Forelimb muscle (tissue), 1 donor: ENCODE results near the gene KLHDC8A. TPM values are rescaled to one million over a fixed set of nuclear protein-coding genes. Genes with fewer than 3 reads are reported as not detected.
A peak's percentile ranks its signal among the peaks of the same experiment; 100 is the strongest.

Source experiments
- DNase-seq: peaks from one replicate; pipeline ENCODE4 v3.0.0-alpha.2; 2013; ENCODE audit warnings: low read depth
- polyA plus RNA-seq: library from polyadenylated mRNA; unstranded; fragments of 120-200 nt; gene quantifications from one replicate; pipeline ENCODE4 v1.2.1, GENCODE V29; 2013; ENCODE audit not compliant: insufficient read length

KLHDC8A gene
- polyA plus RNA-seq, 1 donor = 0.15 TPM

DNA sequence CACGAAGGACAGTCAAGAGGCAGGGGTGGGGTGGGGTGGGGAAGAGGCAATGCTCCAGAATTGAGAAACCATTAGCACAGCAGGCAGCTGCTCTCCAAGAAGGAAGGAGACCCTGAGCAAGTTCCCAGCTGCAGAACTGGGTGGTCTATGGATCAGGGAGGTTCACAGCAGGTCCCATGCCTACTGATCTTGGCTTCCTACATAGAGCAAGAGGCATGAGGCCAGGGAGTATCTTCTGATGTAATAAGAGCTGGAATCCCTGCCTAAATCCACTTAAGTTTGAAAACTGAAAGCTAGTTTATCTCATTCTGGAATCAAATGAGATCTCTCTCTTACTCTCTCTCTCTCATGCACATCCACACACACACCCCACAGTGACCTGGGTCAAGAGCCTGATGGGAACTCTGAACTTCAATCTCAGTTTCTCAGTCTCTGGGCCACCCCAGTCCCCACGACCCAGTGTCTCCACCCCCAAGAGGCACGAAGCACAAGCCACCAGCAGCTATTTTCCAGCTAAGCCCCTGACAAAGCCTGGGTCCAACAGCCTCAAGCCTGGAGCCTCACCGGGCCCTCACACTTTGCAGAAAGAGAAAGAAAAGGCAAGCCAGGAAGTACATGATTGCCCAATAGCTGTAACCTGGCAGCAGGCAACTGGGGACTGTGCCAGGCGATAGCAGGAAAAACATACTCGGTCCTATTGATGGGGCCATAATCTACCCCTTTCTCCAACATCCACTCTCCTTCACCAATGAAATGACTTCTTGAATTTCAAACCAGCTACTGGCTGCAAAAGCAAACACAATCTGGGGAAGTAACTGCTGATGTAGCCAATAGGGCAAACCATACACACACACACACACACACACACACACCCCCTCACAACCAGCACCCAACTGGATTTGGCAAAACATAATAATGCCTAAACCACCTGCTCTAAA lies 37.4 kb downstream of the KLHDC8A start:
- peak; percentile 13 for DNase-seq

DNA sequence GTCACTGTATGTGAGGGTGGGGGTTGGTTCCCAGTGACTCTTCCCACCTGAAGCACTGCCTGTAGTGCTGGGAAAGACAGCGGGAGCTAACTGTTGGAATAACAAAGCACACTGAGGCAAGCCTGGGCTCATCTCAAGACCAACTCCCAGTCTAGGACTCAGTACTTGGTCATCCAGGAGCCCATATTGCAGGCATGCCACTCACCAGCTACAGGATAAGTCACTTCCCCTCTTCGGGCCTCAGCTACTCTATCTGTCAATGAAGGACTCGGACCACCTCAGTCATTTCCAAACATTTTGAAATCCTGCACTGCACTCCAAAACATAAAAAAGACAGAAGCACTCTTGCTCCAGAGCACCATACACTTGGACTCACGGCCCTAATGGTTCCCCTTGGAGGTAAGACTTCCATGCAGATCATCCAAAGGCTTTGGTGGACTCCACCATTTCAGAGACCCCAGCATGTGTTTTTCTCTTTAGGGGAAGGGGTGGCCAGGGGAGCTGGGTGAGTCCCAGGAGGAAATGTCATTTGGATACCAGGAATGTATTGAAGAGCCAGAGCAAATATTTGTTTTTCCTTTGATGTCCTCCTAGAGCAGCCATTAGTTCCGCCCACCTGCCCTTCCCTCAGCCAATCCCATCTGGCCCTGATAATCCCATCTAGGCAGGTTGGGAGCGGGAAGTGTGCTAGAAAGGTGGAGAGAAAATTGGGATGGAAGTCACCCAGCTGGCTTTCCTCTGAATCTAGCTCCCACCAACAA lies 38.3 kb downstream of the KLHDC8A start:
- no peak for DNase-seq

DNA sequence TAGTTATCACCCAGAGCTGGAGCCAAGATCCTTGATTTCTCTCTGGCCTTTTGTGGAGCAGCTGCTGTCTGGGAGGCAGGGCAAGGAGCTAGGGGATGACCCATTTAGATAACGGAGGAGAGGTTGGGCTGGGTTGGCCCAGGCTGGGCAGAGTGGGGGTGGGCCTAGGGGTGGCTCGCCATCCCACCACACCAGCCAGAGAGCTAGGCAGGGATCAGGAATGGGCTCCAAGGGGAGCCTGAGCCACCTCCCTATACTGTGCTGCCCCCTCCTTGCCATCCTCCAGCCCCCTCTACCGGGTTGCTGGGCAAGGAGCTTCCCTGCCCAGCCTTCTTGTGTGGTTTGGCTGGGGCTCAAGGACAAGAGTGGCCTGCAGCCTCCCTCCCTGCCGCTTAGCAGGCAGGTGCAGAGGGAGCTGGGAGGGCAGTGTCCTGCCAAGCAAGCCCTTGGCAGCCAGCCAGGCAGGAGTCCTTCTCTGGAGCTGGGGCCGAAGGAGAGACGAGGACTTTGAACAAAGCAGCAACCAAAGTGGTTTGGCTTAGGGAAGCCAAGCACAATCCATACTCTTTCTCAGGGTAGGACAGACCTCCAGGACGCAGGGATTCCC lies 39.3 kb downstream of the KLHDC8A start:
- DNase-seq = no peak

DNA sequence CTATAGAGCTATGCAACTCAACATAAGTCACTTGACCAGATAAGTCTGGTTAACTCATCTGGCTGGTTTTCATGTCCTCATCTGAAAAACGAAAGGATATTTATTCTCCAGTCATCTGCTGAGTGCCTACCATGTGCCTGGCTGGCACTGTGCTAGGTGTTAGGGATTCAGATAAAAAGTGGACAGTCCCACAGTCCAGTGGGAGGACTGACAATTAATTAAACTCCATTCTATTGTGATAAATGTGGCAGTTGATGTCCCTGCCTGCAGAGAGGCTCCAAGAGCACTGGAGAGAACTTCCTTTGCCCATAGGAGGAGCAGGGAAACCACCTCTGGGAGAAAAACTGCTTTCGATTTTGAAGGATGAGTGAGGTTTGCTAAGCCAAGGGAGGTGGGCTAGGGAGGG lies 40.6 kb downstream of the KLHDC8A start:
- no peak for DNase-seq

DNA sequence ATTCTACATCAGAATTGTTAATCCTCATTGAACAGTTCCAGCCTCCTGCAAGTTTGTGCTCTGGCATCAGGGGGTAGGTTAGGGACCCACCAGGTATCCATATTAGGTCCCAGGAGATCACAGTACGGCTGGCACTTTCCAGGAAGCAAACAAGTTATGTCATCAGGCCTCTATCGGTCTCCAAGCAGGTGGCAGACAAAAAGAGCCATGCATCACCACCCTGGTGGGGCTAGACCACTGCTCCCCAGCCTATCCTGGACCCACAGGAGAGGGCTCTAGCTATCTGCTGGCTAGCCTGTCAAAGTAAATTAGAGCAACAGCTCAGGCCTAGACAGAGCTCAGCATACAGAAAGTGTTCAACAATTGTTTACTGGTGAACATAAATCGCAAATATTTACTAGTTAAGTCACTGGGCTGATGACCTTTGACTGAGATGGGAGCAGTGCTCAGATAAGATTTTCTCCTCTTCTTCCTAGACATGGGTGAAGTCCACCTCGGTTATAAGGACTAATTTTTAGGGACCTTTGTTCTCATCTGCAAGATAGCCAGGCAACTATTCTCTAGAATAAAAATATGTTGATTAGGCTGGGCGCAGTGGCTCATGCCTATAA lies 41.6 kb downstream of the KLHDC8A start:
- DNase-seq = no peak

DNA sequence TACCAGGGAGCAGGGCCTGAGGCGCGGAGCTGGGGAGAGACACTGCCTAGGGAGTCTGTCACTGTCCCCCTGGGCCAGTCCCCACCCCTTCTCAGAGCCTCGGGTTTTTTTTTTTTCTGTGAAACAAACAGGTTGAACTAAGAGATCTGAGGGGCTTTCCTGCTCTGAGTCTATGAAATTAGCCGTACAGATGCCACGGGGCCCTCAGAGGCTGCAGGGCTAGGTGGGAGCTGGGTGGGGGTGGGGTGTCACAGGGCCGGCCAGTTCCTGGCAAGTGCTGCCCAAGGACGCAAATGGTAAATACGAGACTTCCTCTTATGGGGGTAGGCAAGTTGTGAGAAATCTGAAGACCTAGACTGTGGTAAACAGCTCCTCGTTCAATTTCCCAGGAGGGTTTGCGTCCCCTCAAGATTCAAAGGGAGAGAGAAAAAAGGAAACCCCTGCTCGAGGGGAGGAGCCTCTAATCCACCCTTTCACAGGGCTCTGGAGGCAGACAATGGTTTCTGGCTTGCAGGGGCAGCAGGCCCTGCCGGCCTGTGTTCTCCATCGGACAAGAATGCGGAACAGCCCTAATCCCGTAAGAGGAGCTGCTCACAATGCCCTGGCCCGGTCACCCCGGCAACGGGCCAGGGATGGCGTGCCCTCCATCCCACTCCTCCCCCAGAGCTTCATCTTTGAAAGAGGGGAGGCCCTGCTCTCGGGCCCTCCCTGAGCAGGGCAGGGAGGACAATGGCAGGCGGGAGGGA lies 43.0 kb downstream of the KLHDC8A start:
- no peak for DNase-seq

DNA sequence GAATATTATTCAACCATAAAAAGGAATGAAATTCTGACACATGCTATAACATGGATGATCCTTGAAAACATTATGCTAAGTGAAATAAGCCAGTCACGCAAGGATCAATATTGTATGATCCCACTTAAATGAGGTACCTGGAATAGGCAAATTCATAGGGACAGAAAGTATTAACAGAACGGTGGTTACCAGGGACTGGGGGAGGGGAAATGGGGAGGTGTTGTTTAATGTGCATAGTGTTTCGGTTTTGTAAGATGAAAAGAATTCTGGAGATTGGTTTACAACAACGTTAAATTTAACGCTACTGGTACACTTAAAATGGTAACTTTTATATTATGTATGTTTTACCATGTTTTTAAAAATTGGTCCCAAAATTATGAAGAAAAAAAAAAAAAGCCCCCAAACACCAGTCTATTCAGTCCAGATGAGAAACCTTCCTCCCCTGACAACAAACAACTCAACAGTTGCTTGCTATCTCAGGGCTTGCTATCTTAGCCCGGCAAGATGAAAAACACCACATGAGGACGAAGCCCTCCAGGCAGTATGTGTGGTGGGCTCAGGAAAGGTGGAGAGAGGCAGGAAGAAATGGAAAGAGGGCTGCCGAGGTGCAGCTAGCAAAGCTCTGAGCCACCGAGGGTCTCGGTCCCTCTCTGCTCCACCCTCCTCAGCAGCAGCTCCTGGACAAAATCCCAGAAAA lies 43.7 kb downstream of the KLHDC8A start:
- no peak for DNase-seq

DNA sequence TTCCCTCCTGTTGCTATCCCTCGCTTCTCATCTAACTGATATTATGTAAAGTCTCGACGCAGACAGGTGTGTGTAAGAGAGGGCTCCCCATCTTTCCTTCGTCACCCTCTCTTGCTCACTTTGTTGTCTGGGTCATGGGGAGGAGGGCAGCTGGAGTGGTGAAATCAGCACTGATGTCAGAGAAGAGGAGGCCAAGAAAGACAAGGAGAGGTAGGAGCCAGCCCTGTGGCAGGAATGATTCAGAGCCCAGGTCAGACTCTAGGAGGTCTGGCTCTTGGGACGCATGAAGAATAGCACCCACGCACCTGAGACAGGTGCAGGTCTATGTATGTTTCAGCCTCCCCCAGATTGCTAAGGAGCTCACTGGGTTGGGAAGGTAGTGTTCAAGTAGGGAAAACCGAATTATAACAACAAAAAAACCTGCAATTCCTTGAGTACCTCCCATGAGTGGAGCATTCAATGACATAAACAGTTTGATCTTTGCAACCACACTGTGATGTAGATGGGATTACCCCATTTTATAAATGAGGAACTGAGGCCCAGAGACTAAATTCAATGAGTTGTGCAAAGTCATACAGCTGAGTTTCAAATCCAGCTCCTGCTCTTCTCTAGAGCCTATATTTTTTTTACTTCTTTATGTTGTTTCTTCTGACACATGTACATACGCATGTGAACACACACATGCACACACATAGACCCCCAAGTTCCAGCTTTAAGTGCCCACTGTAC lies 45.6 kb downstream of the KLHDC8A start:
- no peak for DNase-seq

DNA sequence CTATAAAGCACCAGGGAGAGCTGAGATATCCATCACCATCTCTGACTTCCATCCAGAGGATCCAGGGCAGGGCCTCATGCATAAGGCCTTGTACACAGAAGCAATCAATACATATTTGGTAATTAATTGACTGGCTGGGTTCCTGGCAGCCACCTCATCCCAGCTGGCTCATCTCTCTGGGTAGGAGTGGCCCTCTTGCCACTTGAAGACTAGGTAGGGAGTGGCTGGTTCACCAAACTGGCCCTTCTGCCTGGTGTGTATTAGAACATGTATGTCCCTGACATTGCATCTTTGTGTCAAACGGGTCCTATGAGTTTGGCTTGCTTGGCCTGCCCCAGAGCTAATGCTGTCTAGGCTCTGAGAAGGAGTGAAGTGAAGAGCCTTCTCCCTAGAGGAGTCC lies 47.0 kb downstream of the KLHDC8A start:
- DNase-seq = no peak

DNA sequence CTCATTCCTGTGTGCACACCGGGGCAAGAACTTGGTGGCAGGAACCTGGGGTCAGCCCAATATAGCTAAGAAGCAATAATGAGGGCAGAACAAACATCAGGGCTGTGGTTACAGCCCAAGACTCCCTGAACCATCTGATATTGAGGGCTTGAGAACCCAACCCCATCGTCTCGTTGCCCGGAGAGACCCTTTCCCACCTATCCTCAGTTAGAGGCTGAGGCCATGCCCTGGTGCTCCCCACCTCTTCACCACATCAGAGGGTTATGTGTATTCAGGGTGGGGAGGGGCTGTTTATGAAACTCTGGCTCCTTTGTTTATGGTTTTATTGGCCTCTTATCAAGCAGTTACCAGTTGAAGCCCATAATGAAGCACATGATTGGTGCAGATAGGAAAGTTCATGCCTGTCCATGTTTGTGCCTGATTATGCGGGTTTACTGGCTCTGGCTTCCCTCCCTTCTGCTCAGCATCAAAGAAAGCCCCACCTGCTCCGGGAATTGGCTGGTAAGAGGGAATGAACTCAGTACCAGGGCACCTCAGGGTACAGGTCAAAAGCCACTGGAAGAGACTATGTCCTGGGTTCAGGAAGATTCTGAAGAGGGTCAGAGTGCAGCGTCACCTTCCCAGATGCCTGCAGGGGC lies 49.7 kb downstream of the KLHDC8A start:
- no peak for DNase-seq

DNA sequence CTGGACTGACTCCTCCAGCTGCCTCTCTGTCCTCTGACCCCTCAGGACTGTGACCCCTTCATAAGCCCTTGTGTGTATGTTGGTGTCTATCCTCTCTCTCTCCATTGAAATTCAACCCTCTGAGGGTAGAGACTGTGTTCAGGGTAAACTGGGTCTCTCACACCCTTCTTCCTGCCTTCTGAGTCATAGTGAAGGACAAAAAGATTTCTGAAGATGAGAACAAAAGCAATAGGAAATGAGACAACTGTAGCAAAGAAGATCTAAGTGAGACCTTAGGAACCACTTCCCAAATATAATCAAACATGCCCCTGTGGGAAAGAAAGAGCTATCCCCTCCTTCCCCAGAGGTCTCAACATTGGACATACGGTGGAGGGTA lies 52.0 kb downstream of the KLHDC8A start:
- no peak for DNase-seq

DNA sequence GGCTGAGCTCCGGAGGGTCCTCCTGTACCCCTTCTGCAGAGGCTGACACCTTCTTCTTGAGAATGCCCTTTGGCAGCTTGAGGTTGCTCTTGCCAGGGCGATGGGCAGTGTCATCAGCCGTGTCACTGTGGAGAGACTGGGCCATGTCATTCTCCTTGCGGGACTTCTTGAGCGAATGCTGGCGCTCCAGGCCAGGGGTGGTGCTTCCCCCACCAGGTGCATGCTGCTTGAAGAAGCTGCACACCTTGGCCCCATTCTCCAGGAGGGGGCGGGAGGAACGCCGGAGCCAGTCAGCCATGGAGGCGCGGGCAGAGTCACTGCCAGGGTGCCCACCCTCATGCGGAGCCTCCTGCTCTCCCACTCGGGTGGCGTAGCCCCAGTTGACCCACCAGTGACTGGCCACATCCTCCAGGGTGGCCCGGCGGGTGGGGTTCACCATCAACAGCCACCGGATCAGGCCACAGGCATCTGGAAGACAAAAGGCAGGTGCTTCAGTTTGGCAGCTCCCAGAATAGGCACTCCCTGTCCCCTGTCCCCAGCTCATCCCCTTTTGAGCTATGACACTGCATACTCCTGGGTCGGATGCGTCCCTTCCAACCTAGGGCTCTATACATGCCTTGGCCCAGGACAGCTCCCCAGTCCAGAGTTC lies 52.6 kb downstream of the KLHDC8A start:
- no peak for DNase-seq

DNA sequence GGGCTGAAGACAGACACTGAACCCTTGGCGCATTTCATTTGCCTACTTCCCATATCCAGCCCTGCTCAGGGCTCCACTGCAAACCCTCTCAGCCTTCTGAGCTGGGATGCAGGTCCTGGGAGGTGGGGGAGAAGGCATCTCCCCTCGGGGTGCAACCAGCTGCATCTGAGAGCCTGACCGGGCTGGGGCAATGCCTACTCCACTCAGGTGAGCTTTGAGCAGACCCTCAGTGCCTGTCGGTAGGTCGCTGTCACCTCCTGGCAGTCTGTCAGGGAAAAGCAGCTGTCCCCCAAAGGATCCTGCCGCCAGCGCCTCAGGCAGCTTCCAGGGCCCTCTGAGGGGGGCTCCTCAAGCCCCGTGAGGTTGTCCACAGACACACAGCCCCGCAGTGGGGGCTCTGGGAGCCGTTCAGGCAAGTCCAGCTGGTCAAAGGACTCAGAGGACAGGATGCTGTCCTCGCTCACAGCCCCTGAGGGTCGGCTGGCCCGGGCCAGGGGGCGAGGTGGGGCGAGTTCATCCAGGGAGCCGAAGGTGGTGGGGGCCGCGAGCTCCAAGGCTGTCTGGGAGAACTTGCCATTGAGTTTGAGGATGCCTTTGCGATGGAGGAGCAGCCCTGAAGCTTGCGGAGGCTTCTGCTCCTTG lies 53.4 kb downstream of the KLHDC8A start:
- no peak for DNase-seq

DNA sequence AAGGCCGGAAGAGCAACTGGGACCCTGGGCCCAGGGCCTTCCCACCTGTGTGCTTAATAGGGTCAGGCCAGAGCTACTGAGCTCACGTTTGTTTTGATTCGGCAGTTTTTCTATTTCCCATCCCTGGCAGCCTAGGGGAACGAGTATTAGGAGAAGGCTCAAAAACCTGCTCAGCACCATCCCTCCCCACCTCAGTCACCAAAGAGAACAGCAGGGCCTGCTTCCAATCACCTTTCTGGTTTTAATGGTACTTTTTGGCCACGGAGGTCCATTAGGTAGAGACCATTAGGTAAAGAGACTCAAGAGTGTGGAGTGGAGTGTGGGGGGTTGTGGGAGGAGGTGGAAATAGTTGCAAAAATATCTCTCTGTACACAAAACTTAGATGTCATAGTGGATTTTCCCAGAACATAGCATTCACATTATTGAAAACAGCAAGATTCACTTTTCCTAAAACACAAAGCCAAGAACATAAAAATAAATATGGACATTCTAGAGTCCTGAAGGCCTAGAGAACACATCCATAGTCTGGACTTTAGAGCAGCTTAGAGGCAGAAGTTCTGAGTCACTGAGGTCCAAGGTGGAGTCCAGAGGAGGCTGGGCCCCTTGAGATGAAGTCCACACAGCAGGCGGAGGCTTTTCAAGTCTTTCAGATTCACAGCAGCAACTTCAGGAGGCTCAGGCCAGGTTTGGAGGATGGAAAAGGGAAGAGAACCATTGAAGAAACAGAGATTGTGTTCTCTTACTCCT lies 54.7 kb downstream of the KLHDC8A start:
- DNase-seq = no peak

DNA sequence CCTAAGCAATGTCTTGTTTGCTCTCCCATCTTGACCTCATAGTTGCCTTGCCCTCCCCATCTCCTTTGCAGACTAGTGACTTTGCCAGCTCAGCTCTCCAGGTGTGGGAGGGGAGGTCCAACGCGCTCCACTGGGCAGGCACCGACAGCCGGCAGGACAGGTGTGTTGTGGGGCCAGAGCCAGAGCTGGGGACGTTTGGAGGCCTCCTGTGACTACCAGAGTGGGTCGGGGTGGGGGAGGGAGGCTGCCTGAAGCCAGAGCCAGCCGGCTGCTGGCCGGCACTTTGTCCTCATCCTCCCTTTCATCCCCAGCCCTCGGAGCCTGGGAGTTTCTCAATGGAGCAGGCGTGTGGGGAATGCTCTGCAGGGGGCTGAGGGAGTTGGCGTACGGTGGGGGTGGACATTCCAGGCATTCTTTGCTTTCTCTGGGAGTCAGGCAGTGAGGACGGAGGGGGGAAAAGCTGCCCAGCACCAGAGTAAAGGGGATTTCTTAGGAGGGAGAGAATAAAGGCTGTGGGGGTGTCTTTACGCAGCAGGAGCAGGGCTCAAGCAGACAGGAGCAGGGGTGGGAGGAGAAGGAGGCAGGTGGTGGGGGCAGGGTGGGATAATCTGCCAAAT lies 55.4 kb downstream of the KLHDC8A start:
- DNase-seq = no peak

DNA sequence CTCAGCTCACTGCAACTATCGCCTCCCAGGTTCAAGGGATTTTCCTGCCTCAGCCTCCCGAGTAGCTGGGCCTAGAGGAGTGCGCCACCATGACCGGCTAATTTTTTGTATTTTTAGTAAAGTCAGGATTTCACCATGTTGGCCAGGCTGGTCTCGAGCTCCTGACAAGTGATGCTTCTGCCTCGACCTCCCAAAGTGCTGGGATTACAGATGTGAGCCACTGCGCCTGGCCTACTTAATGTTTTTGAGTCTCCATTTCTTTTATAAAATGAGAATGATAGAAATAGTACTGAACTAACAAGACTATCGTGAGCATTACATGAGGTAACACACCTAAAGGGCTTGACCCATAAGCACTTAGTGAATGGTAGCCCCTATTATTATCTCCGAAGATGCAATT lies 56.6 kb downstream of the KLHDC8A start:
- no peak for DNase-seq
